ENCODE results near the gene NIPBL.

The NIPBL gene

DNA sequence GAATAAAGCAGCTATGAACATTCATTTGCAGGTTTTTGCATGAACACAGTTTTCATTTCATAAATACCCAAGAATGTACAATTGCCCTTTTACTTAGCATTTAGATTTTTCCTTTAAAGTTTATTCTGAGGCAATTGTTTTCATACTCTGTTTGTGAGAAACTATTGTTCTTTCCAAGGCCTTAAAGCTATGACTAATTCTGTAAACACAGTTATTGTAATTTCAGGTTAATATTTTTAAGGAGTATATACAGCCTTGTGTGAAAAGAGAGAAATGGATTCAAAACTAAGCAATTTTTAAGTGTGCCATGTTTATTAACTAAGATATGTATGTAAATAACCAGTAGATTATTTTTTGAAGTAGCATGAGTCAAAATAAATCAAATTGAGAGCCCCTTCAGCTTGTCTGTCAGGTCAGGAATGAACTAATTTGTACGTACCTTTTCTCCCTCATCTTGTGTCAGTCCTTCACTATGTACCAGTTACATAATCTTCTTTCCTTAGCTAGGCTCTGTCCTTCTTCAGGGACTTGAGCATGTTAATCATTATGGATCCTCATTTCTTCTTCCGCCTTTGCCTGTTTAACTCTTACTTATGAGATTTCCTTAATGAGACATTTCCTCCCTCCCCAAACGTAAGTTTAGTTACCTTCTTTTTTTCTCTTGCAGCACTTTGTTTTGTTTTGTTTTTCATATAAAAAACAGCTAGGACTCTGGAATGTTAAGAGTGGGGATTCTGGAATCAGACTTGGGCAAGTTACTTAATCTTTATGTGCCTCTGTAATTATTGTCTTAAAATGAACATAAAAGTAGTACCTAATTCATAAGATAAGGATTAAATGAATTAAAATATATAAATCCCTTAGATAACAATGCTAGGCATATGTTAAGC lies 63.6 kb downstream of the NIPBL start:
- TF ChIP-seq, protein P1, sequence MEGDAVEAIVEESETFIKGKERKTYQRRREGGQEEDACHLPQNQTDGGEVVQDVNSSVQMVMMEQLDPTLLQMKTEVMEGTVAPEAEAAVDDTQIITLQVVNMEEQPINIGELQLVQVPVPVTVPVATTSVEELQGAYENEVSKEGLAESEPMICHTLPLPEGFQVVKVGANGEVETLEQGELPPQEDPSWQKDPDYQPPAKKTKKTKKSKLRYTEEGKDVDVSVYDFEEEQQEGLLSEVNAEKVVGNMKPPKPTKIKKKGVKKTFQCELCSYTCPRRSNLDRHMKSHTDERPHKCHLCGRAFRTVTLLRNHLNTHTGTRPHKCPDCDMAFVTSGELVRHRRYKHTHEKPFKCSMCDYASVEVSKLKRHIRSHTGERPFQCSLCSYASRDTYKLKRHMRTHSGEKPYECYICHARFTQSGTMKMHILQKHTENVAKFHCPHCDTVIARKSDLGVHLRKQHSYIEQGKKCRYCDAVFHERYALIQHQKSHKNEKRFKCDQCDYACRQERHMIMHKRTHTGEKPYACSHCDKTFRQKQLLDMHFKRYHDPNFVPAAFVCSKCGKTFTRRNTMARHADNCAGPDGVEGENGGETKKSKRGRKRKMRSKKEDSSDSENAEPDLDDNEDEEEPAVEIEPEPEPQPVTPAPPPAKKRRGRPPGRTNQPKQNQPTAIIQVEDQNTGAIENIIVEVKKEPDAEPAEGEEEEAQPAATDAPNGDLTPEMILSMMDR (IDR thresholded peaks at IDR 0.05; ENCODE audit: low read depth, low read length, missing control alignments) = no peak
- DNase-seq (ENCODE audit: low read depth) = no peak

DNA sequence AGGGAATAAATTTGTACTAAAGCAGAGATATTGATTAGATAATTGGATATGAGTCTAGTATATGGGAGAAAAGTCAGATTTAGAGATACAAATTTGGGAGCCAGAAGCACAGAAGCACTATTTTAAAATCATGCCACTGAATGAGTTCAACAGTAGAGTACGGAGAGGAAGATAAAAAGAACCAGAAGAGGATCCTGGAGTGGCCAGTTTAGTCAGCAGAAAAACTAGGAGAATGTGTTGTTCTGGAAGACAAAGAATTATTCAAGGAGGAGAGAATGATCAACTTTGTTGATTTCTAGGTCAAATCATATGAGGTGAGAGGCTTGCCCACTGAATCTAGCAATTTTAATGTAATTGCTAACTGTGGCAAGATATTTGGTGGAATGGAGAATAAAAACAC lies 67.0 kb downstream of the NIPBL start:
- DNase-seq (ENCODE audit: low read depth) = no peak
- no peak overlapping the region for H3K4me3 ChIP-seq (ENCODE audit: low read depth, low read length)
- TF ChIP-seq, protein P1 (IDR thresholded peaks at IDR 0.05; ENCODE audit: low read depth, low read length, missing control alignments) = no peak

More for the DNA sequence above, 63.6 kb downstream of the NIPBL start:
- H3K4me3 ChIP-seq (ENCODE audit: low read depth, low read length) = no peak overlapping the region

DNA sequence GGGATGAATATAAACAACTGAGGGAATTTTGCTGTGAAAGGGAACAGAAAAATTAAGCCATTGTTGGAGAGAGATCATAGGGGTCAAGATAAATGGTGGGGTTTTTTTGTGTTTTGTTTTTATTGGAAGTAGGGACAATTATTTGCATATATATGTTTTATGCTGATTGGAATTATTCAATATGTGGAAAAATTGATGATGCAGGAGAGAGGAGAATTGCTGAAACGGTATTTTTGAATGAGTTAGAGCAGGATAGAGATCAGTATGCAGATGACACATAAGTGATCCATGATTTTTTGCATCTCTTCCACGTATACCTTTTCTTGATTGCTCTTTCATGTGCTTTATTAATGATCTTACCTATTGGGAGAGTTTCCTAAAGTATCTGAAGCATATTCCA lies 67.5 kb downstream of the NIPBL start:
- H3K4me3 ChIP-seq (ENCODE audit: low read depth, low read length) = no peak overlapping the region
- no peak for DNase-seq (ENCODE audit: low read depth)
- TF ChIP-seq, protein P1 (IDR thresholded peaks at IDR 0.05; ENCODE audit: low read depth, low read length, missing control alignments) = no peak

DNA sequence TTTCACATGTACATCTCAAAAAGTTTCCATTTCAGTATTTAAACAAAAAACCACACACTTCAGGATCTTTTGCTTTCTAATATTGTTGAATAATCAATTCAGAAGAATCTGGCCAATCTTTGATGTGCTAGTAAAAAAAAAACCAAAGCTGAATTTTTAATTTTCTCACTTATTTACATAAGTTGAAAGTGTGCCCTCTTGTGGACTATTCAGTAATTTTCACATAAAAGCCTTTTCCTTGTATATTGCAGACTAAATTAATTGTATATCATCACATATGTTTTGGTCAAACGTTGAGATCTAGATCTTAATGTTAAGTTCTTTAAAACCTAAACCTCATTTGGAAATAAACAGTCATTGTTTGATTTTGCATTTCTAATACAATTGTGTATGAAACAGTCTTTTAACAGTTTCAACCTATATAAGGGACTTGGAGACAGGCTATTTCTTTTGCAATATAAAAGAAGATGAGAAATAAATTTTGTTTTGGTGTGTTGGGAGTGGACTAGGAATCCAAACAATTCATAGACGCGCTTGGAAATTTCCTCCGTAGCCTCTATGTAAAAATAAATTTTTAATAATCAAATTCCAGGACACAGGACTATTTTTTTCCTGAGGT lies 68.1 kb downstream of the NIPBL start:
- DNase-seq (ENCODE audit: low read depth) = peak; percentile 41
- TF ChIP-seq, protein P1 (IDR thresholded peaks at IDR 0.05; ENCODE audit: low read depth, low read length, missing control alignments) = peak; percentile 46
- no peak overlapping the region for H3K4me3 ChIP-seq (ENCODE audit: low read depth, low read length)

DNA sequence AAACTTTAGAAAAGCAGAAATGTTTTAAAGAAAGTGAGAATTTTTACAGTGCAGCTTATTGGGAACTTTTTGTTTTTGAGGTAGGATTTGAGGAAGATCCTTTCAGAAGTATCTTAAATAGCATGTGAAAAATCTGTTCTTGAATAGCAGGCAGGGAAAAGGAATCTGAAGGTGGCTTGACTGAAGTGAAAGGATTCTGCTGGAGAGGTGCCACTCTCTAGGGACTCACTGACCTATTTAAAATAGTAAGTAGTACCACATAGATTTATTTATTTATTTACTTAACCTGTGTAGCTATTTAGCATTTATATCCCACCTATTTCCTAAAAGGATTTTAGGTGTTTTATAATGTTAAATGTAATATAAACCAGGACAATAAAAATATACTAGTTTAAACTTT lies 69.1 kb downstream of the NIPBL start:
- TF ChIP-seq, protein P1 (IDR thresholded peaks at IDR 0.05; ENCODE audit: low read depth, low read length, missing control alignments) = no peak
- H3K4me3 ChIP-seq (ENCODE audit: low read depth, low read length) = no peak overlapping the region
- DNase-seq (ENCODE audit: low read depth) = no peak

DNA sequence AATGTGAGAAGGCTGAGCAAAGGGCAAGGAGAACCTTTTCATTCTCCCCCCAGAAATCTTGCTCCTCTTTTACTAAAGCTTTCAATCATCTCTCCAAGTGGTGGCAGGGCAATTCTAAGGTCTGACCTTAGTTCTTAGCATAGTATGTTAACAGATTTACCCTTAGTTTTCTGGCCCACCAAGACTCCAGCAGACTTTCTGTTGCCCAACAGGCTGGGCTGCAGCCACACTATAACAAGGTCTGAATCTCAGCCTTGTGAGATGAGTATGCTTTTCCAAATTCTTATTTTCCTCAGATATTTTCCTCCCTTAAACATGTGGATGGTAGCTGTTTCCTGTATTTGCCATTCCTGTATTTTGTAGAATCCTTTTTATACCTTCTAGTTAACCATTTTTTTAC lies 69.5 kb downstream of the NIPBL start:
- TF ChIP-seq, protein P1 (IDR thresholded peaks at IDR 0.05; ENCODE audit: low read depth, low read length, missing control alignments) = no peak
- no peak for DNase-seq (ENCODE audit: low read depth)

More for the DNA sequence above, 69.5 kb downstream of the NIPBL start:
- no peak overlapping the region for H3K4me3 ChIP-seq (ENCODE audit: low read depth, low read length)
